Transverse colon (tissue), 3 donors: ENCODE data around the gene ITPR2.

Source experiments
- POLR2A ChIP-seq: fragments of 450-650 bp; IDR thresholded peaks from one replicate; pipeline ENCODE4 v1.6.1; 2016; ENCODE audit warnings: antibody characterized with exemption, mild to moderate bottlenecking, moderate library complexity
- POLR2AphosphoS5 ChIP-seq, 3 donors: sonication (generic); formaldehyde crosslinking; IDR thresholded peaks; one replicate each; pipeline ENCODE4 v1.6.1; 2016; ENCODE audit warnings: antibody characterized with exemption in 3 of 3

DNA sequence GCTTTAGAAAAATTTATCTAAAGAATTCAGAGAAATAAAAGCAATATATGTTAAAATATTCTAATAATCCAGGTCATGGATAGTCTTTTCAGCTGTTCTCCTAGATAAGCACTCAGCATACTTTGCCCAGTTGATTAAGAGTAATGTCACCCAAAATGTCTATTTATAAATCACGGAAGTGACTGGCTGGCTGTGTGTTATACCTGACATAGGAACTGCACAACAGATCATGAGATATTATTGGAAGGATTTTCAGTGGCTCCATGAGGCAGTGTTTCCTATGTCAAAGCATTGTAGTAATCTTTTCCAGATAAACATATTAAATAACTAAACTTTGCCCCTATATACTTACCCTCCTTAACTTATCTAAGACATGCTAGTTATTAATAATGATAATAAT lies 128.8 kb downstream of the ITPR2 start:
- TF ChIP-seq POLR2A (no peak), POLR2AphosphoS5 (IDR thresholded peaks at IDR 0.05) (no peak)
